Natural killer cell treated with Interleukin-12 subunit alpha and Interleukin-12 subunit beta and Interleukin-15 and Interleukin-18, amount 100 ng/mL, for 72 hours (primary cell): Measurements from ENCODE around the gene NAP1L1. TPM values are rescaled to one million over a fixed set of nuclear protein-coding genes. Genes with fewer than 3 reads are reported as not detected.

Source experiments
- ATAC-seq, 2 donors: fragments of 150-1000 bp; cut with Tn5 transposase in 1 of 2; sonication (Bioruptor Pico), chemical (Tn5 transposase) in 1 of 2; 2 replicates each; pipeline ENCODE4 v1.10.0; 2021
- DNase-seq: peaks from one replicate; pipeline ENCODE4 v3.0.0; 2022; ENCODE audit warnings: low spot score
- H3K27ac Mint-ChIP-seq, 2 donors: 1 replicate in 1 of 2; 2 replicates in 1 of 2; pipeline ENCODE4 v1.8.0; 2022; ENCODE audit warnings: mixed read lengths in 2 of 2, mild to moderate bottlenecking in 1 of 2, moderate library complexity in 1 of 2
- H3K27me3 Mint-ChIP-seq, 2 donors: 1 replicate in 1 of 2; 2 replicates in 1 of 2; pipeline ENCODE4 v1.8.0; 2022; ENCODE audit warnings: mixed read lengths in 2 of 2
- H3K36me3 Mint-ChIP-seq: one replicate; pipeline ENCODE4 v1.8.0; 2022; ENCODE audit warnings: mixed read lengths
- H3K4me1 Mint-ChIP-seq, 2 donors: 1 replicate in 1 of 2; 2 replicates in 1 of 2; pipeline ENCODE4 v1.8.0; 2022; ENCODE audit warnings: low read depth in 2 of 2, mixed read lengths in 2 of 2, mild to moderate bottlenecking in 1 of 2
- H3K4me3 Mint-ChIP-seq: one replicate; pipeline ENCODE4 v1.8.0; 2022; ENCODE audit warnings: mixed read lengths
- H3K9me3 Mint-ChIP-seq: 2 replicates; pipeline ENCODE4 v1.8.0; 2022; ENCODE audit warnings: mixed read lengths
- total RNA-seq, 2 donors: library from RNA; stranded (reverse); gene quantifications; one replicate each; pipeline ENCODE4 v1.2.3, GENCODE V29; 2022

NAP1L1 gene
- total RNA-seq, 2 donors from 2014 or later, result 371 to 420 TPM

GRCh38 chr12:76013603-76014002 is 70.9 kb downstream of the NAP1L1 start:
- no peaks in the 10 kb centered on the region for H3K27me3 Mint-ChIP-seq
- H3K27ac Mint-ChIP-seq, result peak overlapping the region in 1 of 2 donors; percentile 64
- no peaks in the 10 kb centered on the region for H3K36me3 Mint-ChIP-seq
- no peak overlapping the region for H3K4me3 Mint-ChIP-seq
- H3K4me1 Mint-ChIP-seq, result peaks cover 16 to 17% of the 10 kb centered on the region in 2 donors
- H3K9me3 Mint-ChIP-seq, result no peaks in the 10 kb centered on the region
- DNase-seq, result no peak
- ATAC-seq, result no peak

- peak overlapping the region in 1 of 2 donors; percentile 72 for H3K27ac Mint-ChIP-seq
- DNase-seq (no peak), ATAC-seq (peak in 1 of 2 donors; percentile 8)
- H3K4me1 Mint-ChIP-seq, result peaks cover 10% of the 10 kb centered on the region in 2 donors
- no peak overlapping the region for H3K4me3 Mint-ChIP-seq
- H3K9me3 Mint-ChIP-seq, result no peaks in the 10 kb centered on the region
- peaks cover 0 to 1% of the 10 kb centered on the region in 2 donors for H3K27me3 Mint-ChIP-seq
- no peaks in the 10 kb centered on the region for H3K36me3 Mint-ChIP-seq
These were observed 71.8 kb downstream of the NAP1L1 start for GRCh38 chr12:76012644-76013043.

- Mint-ChIP-seq H3K36me3 (no peaks in the 10 kb centered on the region), H3K4me1 (peaks cover 9 to 12% of the 10 kb centered on the region in 2 donors), H3K9me3 (no peaks in the 10 kb centered on the region), H3K27me3 (peaks cover 0 to 7% of the 10 kb centered on the region in 2 donors), H3K4me3 (no peak overlapping the region), H3K27ac (peak overlapping the region in 1 of 2 donors; percentile 72)
- ATAC-seq, result no peak
- DNase-seq, result no peak
These were observed 73.6 kb downstream of the NAP1L1 start for GRCh38 chr12:76010732-76011458.

- H3K36me3 Mint-ChIP-seq, result no peaks in the 10 kb centered on the region
- peaks cover 0 to 11% of the 10 kb centered on the region in 2 donors for H3K4me1 Mint-ChIP-seq
- no peak overlapping the region for H3K27ac Mint-ChIP-seq
- H3K27me3 Mint-ChIP-seq, result peaks cover 0 to 7% of the 10 kb centered on the region in 2 donors
- ATAC-seq (no peak), DNase-seq (no peak)
- H3K4me3 Mint-ChIP-seq, result no peak overlapping the region
- H3K9me3 Mint-ChIP-seq, result peaks cover 4% of the 10 kb centered on the region
These were observed 76.1 kb downstream of the NAP1L1 start for GRCh38 chr12:76008428-76008827.

DNA sequence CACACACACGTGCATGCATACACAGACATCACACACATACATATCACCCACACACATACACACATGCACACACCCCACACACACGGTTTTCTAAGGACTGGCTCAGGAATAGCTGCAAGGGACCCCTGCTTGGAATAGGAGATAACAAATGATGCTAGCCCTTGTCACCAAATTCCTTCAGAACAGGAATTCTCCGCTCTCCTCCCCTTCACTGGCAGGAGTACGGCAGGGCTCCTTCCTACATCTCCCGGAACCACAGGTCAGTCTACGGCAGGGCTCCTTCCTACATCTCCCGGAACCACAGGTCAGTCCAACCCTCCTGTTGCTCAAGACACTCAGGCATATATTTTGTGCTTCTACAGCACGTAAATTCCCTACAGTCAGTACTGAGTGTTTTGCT is 76.8 kb downstream of the NAP1L1 start:
- ATAC-seq (no peak), DNase-seq (no peak)
- H3K4me3 Mint-ChIP-seq, result no peak overlapping the region
- H3K4me1 Mint-ChIP-seq, result peaks cover 0 to 11% of the 10 kb centered on the region in 2 donors
- no peak overlapping the region for H3K27ac Mint-ChIP-seq
- no peaks in the 10 kb centered on the region for H3K36me3 Mint-ChIP-seq
- H3K9me3 Mint-ChIP-seq, result peaks cover 4% of the 10 kb centered on the region
- H3K27me3 Mint-ChIP-seq, result peaks cover 0 to 7% of the 10 kb centered on the region in 2 donors

DNA sequence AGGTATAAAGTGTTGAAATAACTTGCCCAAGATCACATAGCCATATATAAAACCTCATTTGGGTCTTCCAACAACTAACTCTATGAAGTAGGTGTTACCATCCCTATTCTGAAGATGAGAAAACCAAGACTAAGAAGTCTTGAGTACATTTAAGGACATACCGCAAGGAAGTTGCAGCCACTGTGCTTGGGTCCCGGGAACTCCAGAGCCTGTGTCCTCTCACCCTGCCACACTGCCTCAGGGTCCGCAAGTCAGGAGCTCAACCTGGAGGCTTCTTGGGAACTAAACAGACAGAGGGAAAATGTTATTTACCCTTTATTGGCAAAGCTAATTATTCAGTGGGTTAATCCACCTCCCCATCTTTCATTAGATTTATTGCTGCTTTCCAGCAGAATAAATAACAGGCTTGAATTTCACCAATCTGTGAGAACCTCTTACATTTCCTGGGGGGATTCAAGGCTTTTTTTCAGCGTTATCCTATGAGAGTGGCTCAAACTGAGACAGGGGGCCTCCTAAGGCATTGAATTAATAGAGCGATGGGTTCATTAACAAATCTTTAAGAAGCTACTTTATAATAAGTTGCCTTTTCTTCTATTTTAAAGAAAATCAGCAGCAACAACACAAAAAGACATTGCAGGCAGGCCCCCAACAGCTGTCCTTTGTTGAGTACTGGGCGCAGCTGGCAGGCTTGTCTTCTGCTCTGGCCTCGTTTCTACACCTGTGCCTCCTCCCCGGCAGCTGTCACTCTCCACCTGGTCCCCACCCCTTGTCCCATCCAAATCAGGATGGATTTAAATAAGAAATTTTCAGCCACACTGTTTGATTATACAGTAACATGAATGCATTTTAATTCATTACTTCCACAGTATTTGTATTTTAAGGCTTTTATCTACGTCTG is 78.2 kb downstream of the NAP1L1 start:
- Mint-ChIP-seq H3K36me3 (no peaks in the 10 kb centered on the region), H3K4me3 (no peak overlapping the region), H3K27ac (no peak overlapping the region), H3K4me1 (peaks cover 0 to 6% of the 10 kb centered on the region in 2 donors), H3K9me3 (peaks cover 4% of the 10 kb centered on the region), H3K27me3 (peaks cover 0 to 7% of the 10 kb centered on the region in 2 donors)
- DNase-seq (no peak), ATAC-seq (no peak)

- Mint-ChIP-seq H3K4me3 (no peak overlapping the region), H3K27me3 (peaks cover 0 to 7% of the 10 kb centered on the region in 2 donors), H3K36me3 (no peaks in the 10 kb centered on the region), H3K27ac (no peak overlapping the region), H3K9me3 (peaks cover 4% of the 10 kb centered on the region), H3K4me1 (peaks cover 8 to 16% of the 10 kb centered on the region in 2 donors)
- ATAC-seq (no peak), DNase-seq (no peak)
These were observed 81.2 kb downstream of the NAP1L1 start for GRCh38 chr12:76003355-76003638.

GRCh38 chr12:76002598-76003354 is 81.7 kb downstream of the NAP1L1 start:
- no peak for ATAC-seq
- peaks cover 11 to 18% of the 10 kb centered on the region in 2 donors for H3K4me1 Mint-ChIP-seq
- no peak overlapping the region for H3K4me3 Mint-ChIP-seq
- H3K27me3 Mint-ChIP-seq, result peaks cover 0 to 7% of the 10 kb centered on the region in 2 donors
- H3K9me3 Mint-ChIP-seq, result peaks cover 4% of the 10 kb centered on the region
- DNase-seq, result no peak
- no peaks in the 10 kb centered on the region for H3K36me3 Mint-ChIP-seq
- no peak overlapping the region for H3K27ac Mint-ChIP-seq

- ATAC-seq (no peak), DNase-seq (no peak)
- Mint-ChIP-seq H3K4me3 (no peak overlapping the region), H3K27me3 (peaks cover 0 to 2% of the 10 kb centered on the region in 2 donors), H3K36me3 (no peaks in the 10 kb centered on the region), H3K9me3 (no peaks in the 10 kb centered on the region), H3K27ac (peak overlapping the region in 1 of 2 donors; percentile 28), H3K4me1 (peaks cover 34 to 41% of the 10 kb centered on the region in 2 donors)
These were observed 86.0 kb downstream of the NAP1L1 start for GRCh38 chr12:75998292-75999063.

- ATAC-seq (no peak), DNase-seq (no peak)
- no peaks in the 10 kb centered on the region for H3K9me3 Mint-ChIP-seq
- H3K4me1 Mint-ChIP-seq, result peaks cover 35 to 45% of the 10 kb centered on the region in 2 donors
- H3K27me3 Mint-ChIP-seq, result peaks cover 0 to 2% of the 10 kb centered on the region in 2 donors
- peak overlapping the region; percentile 10 for H3K4me3 Mint-ChIP-seq
- H3K36me3 Mint-ChIP-seq, result no peaks in the 10 kb centered on the region
- peak overlapping the region in 1 of 2 donors; percentile 28 for H3K27ac Mint-ChIP-seq
These were observed 86.8 kb downstream of the NAP1L1 start for GRCh38 chr12:75997658-75998057.

- H3K9me3 Mint-ChIP-seq, result no peaks in the 10 kb centered on the region
- H3K27ac Mint-ChIP-seq, result peak overlapping the region in 1 of 2 donors; percentile 53
- H3K36me3 Mint-ChIP-seq, result no peaks in the 10 kb centered on the region
- H3K4me1 Mint-ChIP-seq, result peaks cover 36 to 48% of the 10 kb centered on the region in 2 donors
- no peak overlapping the region for H3K4me3 Mint-ChIP-seq
- H3K27me3 Mint-ChIP-seq, result peaks cover 0 to 2% of the 10 kb centered on the region in 2 donors
- DNase-seq (no peak), ATAC-seq (peak in 1 of 2 donors; percentile 53)
These were observed 87.5 kb downstream of the NAP1L1 start for GRCh38 chr12:75996861-75997447.

GRCh38 chr12:75995691-75996090 is 88.8 kb downstream of the NAP1L1 start:
- H3K27me3 Mint-ChIP-seq, result peaks cover 0 to 2% of the 10 kb centered on the region in 2 donors
- no peak for ATAC-seq
- H3K4me3 Mint-ChIP-seq, result no peak overlapping the region
- peaks cover 45 to 55% of the 10 kb centered on the region in 2 donors for H3K4me1 Mint-ChIP-seq
- H3K9me3 Mint-ChIP-seq, result no peaks in the 10 kb centered on the region
- H3K27ac Mint-ChIP-seq, result peak overlapping the region in 1 of 2 donors; percentile 53
- no peak for DNase-seq
- no peaks in the 10 kb centered on the region for H3K36me3 Mint-ChIP-seq
